AG10803 (cell line): ENCODE results near the gene PPP2R5A.

Experiments
- DNase-seq: peaks from one replicate; pipeline ENCODE4 v3.0.0; 2010; ENCODE audit warnings: low read depth
- H3K4me3 ChIP-seq: 2 replicates; pipeline ENCODE4 v1.5.1; 2011; ENCODE audit warnings: mild to moderate bottlenecking, low read length, control low read depth
- TF ChIP-seq, protein P1 (sequence below): conservative IDR thresholded peaks from 2 replicates; pipeline ENCODE4 v1.5.1; 2011; ENCODE audit warnings: mild to moderate bottlenecking, low read length, control low read depth, inconsistent platforms

Gene PPP2R5A

DNA sequence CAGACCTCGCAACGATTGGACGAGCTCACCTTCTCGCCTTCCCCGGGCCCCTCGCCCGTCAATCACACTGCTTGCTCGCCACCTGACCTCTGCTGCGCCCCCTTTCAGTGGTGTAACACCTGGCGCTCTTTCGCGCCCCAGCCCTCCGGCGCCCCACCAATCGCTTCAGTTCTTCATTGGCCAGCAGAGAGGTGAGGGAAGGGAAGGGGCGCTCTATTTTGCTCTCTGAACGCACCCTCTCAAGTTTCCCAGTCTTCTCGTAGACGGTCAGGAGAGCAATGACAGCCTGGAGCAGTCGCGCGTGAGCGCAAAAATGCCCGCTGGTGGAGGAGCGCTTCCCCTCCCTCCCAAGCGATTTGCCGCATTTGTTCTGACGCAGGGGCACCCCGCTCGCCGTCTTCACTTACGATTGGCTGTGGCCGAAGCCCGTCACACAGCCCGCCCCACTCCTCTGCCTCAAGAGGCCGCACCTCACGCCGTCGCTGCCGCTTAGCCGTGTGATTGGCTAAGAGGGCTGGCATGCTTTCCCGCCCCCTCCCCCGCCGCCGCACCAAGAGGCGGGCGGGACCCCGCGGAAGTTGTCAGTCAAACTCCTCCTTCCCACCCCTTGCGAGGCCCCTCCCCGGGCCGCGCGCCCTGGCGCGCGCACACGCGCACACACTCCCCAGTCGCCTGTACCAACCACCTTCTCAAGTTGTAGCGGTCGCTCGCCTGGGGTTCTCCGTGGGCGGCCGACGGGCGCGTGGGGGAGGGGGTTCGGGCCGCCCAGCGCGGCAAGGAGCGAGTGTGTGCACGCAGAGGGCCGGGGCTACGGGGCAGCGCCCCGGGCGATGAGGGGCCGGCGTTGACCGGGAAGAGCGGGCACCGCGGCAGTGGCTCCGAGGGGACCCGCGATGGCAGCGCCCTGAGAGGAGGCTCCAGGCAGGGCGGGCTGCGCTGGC is at the start of gene PPP2R5A:
TSS of gene PPP2R5A (plus strand) at position 667 of the 941 bp plus-strand sequence. CDS start 701 bp downstream, outside the sequence.
- DNase-seq, result peak; percentile 100
- TF ChIP-seq, protein P1, sequence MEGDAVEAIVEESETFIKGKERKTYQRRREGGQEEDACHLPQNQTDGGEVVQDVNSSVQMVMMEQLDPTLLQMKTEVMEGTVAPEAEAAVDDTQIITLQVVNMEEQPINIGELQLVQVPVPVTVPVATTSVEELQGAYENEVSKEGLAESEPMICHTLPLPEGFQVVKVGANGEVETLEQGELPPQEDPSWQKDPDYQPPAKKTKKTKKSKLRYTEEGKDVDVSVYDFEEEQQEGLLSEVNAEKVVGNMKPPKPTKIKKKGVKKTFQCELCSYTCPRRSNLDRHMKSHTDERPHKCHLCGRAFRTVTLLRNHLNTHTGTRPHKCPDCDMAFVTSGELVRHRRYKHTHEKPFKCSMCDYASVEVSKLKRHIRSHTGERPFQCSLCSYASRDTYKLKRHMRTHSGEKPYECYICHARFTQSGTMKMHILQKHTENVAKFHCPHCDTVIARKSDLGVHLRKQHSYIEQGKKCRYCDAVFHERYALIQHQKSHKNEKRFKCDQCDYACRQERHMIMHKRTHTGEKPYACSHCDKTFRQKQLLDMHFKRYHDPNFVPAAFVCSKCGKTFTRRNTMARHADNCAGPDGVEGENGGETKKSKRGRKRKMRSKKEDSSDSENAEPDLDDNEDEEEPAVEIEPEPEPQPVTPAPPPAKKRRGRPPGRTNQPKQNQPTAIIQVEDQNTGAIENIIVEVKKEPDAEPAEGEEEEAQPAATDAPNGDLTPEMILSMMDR, result peak; percentile 26; the same call in 1 of the 2 replicates
- peak within 1 kb of the TSS; percentile 91 for H3K4me3 ChIP-seq

DNA sequence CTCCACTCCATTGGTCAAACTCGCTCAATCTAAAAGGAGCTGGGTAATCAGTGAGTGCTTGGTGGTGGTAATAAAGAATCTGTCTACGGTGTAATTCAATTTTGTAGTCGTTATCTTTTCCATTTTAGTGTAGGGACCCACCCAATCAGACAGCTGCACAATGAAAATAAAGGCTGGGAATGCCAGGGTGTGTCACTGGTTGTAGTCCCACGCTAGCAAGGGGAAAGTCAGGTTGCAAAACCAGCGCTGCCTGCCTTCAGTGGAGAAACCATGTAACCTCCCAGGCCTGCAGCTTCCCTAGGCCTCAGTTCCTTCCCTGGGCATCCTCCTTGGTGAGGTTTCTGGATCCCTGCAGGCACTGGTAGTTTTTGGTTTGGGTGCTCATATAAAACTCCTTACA is 49.4 kb upstream of the PPP2R5A start:
- no peak overlapping the region for H3K4me3 ChIP-seq
- TF ChIP-seq, protein P1, result no peak
- no peak for DNase-seq

DNA sequence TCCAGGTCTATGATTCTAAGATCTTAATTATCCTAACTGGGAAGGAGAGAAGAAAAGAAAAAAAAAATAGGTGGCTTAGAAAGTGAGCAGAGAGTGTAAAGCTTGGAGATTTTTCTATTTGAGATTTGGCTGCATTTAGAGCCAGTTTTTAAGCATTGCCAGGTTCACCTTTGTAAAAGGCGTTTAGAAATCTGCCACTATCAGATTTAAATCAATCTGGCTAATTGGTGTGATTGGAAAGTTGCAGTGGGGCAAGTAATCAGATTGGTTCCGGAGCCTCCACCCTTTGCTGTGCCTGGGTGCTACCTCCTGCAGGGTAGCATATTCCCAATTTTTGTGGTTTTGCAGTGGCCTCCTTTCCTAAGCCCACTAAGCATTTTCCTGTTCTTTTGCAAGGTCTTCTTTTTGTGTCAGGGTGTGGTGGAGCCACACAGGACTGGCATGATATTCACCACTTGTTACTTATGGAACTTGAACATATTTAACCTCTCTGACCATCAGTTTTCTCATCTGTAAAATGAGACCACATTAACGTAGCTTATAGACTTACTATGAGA is 48.5 kb upstream of the PPP2R5A start:
- peak; percentile 17 for DNase-seq
- TF ChIP-seq, protein P1, result no peak
- H3K4me3 ChIP-seq, result no peak overlapping the region

DNA sequence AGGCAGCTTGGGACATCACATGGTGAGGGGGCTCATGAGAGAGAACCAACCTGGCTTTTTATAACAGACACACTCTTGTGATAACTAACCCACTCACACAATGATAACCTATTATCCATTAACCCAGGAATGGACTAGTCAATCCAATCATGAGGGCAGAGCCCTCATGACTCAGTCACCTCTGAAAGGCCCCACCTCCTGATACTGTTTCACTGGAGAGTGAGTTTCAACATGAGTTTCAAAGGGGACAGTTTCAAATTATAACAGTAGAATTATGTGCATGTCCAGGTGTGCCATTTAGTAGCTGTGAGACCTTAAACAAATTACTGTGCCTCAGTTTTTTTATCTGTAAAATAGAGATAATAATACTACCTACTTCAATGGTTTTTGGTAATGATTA is 47.6 kb upstream of the PPP2R5A start:
- TF ChIP-seq, protein P1, result no peak
- H3K4me3 ChIP-seq, result no peak overlapping the region
- DNase-seq, result no peak

DNA sequence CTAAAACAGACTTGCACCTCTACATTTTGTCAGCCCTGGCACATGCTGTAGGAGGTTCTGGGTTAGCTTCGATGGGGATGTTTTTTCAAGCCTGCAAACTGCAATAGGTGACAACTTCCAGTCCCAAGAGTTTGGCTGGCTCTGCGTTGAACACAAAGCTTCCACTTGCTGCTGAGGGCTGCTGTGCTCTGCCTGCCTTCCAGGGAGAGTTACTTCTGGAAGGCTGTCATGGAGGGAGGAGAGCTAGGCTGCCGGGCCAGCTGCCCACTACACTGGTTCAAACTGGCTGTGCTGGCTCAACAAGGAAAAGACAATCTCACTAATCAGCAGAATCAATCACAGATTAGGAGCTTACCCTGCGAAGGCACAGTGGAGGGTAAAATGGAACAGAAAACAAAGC is 46.7 kb upstream of the PPP2R5A start:
- H3K4me3 ChIP-seq, result no peak overlapping the region
- TF ChIP-seq, protein P1, result no peak
- peak; percentile 27 for DNase-seq

DNA sequence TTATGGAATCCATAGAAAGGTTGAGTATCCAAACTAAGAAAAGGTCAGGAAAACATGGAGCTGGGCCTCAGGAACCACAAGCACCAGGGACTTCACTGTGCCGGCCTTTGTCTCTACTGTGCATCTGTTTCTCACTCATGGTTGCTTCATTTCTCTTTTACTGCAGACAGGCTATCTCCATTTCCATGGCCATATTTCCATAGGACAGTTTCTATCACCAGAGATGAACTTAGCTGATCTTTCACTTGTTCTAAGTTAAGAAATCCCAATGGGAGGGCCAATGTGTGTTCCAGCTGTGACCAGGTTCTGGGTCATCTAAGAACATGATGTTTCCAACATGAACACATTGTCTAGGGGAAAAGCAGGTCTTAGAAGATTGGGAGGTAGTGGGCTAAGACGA is 43.7 kb upstream of the PPP2R5A start:
- H3K4me3 ChIP-seq, result no peak overlapping the region
- TF ChIP-seq, protein P1, result no peak
- DNase-seq, result no peak

DNA sequence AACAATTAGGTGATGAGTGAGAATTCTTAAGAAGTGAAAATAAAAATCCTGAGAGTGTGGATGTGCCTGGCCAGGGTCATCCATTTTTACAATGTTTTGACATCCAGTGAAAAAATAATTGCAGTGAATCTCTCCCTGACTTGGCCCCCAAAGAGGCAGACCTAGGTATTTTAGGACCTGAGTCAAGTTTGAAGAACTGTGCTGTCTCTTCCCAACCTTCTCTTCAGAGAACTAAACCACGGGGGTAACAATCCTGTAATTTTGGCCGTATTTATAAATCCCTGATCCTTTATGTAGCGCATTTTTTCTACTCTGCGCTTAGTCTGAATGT is 43.3 kb upstream of the PPP2R5A start:
- no peak overlapping the region for H3K4me3 ChIP-seq
- DNase-seq, result no peak
- TF ChIP-seq, protein P1, result no peak
